ENCODE data around the gene BAIAP3.

The BAIAP3 gene

DNA sequence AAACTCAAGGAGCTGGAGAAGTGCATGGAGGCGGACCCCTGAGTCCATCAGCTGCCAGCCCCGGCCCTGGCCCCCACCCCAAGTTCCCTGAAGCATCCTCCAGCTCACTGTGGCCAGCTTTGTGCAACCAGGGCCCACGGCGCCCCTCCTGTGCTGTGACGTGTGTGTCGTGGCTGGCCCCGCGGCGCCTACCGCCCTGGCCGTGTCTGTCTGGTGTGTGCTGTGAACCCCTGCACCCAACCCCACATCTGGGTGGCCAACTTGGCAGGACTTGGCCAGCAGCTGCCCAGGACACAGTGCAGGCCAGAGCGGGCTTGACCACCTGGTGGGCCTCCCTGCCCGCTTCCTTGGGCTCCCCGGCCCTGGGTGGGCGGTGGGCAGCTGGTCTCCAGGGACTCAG, 15.0 kb downstream of the BAIAP3 start:
- DNase-seq (ENCODE audit: low spot score) = no peak

DNA sequence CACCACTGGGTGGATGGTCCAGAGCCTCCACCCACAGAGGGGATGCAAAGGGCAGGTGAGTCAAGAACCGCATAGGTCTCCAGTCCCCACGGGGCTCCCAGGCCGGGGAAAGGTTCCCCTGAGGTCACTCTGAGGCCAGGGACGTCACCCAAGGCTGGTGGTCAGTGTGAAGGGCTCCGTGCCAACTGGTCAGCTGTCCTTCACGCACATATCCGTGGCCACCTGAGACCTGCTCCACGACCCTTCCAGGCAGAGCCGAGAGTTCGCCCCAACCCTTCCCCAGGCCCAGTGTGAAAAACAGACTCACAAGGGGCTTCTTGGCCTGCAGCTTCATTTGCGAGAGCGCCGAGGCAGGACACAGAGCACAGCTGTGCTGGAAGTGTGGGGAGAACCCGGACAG, 15.5 kb downstream of the BAIAP3 start:
- DNase-seq (ENCODE audit: low spot score) = no peak

DNA sequence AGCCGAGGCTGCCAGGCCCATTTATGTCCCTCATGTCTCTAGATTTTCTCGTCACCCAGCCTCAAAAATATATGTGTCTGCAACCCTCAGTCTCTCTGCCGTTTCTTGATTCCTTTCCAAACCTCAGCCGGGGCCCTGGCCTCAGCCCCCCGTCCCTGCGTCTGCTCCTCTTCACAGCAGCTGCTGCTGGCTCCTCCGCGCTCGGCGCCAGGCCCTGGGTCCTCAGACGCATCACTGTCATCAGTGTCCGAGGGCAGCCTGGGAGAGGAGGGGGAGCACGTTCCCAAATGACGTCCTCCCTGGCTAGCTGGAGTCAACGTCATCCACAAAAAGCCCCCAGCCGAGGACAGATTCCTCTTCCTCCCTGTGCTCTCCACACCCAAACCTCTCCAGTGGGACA, 15.9 kb downstream of the BAIAP3 start:
- DNase-seq (ENCODE audit: low spot score) = no peak

DNA sequence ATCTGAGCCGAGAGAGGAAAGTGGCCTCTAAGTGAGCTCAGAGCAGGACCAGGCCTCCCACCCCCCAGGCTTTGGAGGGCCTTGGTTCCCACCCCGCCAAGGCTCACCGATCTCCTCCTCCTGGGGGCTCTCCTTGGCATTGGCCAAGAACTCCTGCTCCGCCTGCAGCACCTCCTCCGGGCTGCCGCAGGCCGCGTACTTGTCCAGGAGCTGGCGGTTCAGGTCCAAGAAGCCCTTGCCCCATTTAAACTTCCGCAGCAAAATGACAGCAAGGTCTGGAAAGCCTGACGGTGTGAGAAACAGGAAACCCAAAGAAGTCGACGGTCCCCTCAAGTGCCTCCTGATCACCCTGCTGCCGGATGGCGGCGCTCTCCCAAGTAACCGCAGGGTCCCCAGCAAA, 16.5 kb downstream of the BAIAP3 start:
- no peak for DNase-seq (ENCODE audit: low spot score)

DNA sequence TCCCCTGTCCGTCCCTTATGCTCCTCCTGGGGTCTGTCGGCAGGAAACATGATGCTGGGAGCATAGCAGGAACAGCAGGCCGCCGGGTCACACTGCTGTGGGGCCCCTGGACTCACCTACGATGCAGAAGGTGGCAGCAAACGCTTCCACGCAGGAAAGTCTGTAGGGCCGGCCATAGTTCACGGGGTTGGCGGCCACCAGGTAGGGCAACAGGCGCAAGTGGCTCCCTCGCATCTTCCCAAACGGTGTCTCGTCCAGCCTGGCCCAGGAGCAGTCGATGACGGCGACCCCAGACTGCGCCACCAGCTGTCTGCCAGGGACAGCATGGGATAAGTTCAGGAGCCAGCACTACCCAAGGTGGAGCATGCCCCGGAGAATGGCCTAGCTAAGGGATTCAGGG, 17.2 kb downstream of the BAIAP3 start:
- DNase-seq (ENCODE audit: low spot score) = no peak

DNA sequence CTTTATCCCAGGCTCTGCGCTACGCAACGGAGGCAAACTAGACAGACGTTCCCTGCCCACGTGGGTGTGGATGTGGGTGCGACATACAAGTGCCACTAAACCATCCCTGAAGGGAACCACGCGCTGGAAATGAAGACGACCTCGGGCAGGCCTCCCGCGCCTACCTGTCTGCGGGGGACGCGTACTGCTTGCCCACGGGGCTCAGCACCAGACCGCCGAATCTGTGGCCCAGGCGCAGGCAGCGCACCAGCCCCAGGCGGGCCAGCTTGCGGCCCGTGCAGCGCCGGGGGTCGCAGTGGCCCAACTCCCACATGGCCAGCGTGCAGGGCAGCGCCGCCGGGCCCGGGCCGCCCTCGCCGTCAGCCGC, 17.8 kb downstream of the BAIAP3 start:
- DNase-seq (ENCODE audit: low spot score) = no peak

DNA sequence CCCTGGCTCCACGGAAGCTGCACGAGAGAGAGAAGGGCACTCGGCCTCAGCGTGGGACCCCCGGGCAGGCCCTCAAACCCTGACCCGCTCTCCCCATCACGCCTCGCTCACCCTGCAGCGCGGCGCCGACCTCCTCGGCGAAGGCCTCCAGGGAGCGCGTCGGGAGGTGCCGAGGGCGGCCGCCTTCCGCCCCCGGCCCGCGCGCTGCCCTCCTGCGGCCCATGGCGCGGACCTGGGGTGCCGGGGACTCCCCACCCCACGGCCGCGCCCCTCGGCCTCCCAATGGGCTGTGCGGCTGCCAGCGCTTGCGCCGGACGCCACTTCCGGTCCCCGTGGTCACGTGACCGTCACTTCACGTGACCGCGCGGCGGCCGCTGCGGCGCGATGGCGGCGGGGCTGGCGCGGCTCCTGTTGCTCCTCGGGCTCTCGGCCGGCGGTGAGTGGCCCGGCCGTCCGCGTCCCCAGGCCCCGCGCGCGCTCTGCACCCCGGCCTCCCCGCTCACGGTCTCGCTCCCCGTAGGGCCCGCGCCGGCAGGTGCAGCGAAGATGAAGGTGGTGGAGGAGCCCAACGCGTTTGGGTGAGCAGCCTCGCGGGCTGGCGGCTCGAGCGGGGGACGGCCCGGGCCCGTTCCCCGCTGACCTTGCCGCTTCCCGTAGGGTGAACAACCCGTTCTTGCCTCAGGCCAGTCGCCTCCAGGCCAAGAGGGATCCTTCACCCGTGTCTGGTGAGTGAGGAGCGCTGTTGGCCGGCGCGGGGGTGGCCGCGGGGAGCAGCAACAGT, 18.3 kb downstream of the BAIAP3 start, which contains the start of the genes GNPTG and TSR3:
Gene GNPTG, plus strand, starts transcription at position 350 of the 781 bp plus-strand sequence. Its CDS starts 35 bp downstream, at position 385.
Gene TSR3, minus strand, starts transcription at position 297 of the 781 bp plus-strand sequence. Its CDS starts 74 bp downstream, at position 223.
- DNase-seq (ENCODE audit: low spot score) = peak; percentile 97

DNA sequence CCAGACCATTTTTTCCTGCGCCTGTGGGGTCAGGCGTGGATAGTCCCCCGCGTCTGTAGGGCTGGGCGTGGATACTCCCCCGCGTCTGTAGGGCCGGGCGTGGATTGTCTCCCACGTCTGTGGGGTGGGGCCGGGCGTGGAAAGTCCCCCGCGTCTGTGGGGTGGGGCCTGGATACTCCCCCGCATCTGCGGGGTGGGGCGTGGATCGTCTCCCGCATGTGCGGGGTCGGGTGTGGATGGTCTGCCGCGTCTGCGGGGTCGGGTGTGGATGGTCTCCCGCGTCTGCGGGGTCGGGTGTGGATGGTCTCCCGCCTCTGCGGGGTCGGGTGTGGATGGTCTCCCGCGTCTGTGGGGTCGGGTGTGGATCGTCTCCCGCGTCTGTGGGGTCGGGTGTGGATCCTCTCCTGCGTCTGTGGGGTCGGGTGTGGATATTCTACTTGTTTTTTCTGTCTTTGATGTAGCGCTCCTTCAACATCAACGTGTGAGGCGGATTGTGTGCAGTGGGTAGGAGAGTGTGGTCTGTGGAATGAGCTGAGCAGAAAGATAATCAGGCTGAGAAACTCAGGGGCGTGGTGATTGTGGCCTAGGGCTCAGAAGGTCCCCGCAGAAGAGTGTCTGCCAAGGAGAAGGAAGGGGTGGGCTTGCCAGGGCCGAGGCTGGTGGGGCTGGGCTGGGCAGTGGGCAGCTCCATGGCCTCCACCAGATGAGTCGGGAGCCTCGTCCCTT, 21.5 kb downstream of the BAIAP3 start:
- no peak for DNase-seq (ENCODE audit: low spot score)

DNA sequence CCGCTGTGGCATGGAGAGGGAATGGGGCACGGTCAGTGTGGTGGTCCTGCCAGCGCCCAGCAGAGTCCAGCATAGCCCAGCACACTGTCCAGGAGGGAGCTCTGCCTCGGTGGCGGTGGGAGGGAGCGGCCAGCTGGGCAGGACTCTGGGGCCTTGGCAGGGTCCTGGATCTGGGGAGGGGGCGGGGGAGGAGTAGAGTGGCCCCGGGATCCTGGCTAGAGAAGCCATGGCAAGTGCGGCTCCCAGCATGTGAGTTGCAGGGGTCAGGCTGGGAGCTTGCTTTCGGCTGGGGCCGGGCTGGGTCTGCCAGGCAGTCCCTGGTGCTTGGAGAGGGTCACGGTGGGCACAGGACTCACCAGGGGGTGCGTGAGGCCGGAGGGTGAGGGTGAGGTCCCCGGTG, 22.1 kb downstream of the BAIAP3 start:
- no peak for DNase-seq (ENCODE audit: low spot score)

DNA sequence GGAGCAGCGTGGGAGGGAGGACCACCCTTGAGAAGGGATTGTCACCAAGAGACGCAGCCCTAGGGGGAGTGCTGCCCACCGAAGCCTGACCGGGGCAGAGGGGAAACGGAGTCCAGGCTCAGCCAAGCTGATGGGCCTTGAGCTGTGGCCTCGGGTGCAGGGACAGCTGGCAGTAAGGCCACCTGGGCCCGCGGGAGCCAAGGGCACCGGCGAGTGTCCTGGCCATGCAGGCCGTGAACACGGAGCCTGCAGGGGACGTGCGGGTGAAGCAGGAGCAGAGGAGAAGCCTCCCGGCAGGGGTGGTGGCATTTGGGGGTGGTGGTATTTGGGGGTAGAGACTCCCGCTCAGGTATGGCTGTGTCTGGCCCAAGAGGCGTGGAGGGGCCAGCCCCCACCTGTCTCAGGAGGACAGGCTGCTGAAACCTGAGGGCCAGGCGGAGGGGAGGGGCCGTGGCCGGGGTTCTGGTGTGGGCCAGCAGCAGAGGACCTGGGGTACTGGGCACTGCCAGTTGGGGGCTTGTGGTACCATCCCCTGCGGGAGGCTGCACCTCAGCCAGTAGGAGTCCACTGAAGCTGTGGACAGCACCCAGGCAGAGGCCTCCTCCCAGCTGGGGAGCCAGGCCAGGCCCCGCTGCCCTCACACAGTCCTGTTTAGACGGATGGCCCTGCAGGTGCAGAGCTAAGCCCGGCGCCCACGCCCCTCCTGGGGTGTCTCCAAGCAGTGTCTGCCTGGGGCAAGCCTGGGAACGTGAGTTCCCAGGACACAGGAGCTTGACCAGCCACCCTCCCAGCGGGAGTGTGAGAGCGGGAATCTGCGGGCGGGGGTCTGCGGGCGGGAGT, 22.8 kb downstream of the BAIAP3 start:
- DNase-seq (ENCODE audit: low spot score) = no peak

DNA sequence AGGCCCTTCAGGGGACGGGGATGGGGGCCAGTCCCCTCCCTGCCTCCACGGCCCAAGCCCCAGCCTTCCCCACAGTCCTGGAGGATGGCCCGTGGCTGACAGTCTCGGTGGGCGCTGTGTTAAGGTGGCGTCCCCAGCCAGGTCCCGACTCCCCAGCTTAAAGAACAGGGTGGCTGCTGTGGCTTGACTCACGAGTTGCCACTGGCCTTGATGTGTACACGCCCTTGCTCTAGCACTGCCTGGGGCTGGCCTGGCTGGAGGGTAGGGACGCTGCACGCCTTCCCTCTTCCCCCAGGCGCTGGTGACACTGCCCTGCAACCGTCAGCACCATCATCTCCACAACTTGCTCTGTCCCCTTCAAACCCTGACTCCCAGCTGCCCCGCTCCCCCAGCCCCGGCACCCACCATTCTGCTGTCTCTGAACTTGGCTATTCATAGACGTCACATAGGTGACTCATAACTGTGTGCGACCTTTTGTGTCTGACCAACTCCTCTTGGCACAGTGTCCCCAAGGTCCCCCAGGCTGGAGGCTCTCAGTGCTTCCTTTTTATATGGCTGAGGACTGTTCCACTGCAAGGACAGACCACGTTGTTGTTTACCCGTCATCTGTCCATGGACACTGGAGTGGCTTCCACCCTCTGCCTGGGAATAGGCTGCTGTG, 24.6 kb downstream of the BAIAP3 start:
- DNase-seq (ENCODE audit: low spot score) = no peak

DNA sequence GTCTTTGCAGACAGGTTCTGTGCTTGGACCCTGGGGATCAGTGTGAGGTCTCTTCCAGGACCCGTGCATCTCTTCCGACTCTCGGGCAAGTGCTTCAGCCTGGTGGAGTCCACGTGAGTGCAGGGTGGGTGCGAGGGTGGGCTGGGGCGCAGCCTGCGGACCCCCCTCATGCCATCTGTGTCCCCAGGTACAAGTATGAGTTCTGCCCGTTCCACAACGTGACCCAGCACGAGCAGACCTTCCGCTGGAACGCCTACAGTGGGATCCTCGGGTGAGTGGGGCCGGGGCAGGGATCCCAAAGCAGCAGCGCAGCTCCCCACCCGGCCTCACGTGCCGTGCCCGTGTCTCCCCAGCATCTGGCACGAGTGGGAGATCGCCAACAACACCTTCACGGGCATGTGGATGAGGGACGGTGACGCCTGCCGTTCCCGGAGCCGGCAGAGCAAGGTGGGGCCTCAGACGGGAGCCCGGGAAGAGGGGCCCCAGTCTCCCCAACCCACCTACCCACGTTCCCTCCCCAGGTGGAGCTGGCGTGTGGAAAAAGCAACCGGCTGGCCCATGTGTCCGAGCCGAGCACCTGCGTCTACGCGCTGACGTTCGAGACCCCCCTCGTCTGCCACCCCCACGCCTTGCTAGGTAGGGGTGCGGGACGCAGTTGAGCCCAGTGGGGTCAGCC, 28.4 kb downstream of the BAIAP3 start:
- DNase-seq (ENCODE audit: low spot score) = no peak

DNA sequence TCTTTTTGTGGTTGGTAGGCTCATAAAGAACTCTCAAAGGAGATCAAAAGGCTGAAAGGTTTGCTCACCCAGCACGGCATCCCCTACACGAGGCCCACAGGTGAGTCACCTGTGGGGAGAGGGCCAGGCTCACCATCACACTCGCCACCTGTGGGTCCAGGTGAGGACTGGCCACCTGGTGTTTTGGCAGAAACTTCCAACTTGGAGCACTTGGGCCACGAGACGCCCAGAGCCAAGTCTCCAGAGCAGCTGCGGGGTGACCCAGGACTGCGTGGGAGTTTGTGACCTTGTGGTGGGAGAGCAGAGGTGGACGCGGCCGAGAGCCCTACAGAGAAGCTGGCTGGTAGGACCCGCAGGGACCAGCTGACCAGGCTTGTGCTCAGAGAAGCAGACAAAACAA, 29.4 kb downstream of the BAIAP3 start:
- DNase-seq (ENCODE audit: low spot score) = no peak

DNA sequence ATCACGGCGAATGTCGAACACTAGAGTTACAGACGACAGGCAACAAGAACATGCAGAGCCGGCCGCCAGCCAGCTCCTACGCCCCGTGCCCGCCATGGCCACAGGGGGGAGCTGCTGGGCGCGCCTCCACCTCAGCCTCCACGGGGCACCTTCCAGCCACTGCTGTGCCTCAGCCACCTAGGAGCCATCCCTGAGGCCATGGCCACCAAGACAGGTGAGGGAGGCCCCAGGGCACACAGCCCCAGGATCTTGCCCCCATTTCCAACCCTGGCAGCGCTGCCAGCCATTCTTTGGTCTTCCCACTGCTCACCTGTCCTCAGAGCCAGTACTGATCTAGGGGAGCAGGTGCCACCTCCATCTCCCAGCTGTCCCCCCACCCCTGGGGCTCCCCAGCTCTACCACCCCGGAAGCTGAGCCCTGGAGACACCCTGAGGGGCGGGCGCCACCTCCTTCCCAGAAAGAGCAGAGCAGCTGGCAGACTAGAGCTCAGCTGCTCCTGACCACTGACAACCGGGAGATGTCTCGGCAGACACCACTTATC, 30.1 kb downstream of the BAIAP3 start:
- DNase-seq (ENCODE audit: low spot score) = peak; percentile 79

DNA sequence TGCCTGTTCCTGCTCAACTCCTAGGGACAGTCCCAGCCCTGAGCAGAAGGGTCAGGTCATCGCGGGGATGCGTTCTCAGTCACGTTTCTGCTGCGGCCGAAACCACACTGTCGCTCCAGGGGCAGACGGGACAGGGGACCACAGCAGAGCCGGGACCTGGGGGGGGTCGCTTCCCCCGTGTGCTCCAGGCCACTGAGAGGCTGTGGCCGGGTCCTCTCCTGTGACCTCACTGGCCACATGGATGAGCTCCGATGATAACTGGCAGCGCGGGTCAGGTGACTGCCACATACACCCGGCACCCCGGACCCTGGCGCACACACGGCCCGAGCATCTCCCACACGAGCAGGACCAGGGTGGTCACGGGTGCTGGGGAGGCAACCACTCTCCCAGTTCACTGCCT, 31.1 kb downstream of the BAIAP3 start:
- no peak for DNase-seq (ENCODE audit: low spot score)

DNA sequence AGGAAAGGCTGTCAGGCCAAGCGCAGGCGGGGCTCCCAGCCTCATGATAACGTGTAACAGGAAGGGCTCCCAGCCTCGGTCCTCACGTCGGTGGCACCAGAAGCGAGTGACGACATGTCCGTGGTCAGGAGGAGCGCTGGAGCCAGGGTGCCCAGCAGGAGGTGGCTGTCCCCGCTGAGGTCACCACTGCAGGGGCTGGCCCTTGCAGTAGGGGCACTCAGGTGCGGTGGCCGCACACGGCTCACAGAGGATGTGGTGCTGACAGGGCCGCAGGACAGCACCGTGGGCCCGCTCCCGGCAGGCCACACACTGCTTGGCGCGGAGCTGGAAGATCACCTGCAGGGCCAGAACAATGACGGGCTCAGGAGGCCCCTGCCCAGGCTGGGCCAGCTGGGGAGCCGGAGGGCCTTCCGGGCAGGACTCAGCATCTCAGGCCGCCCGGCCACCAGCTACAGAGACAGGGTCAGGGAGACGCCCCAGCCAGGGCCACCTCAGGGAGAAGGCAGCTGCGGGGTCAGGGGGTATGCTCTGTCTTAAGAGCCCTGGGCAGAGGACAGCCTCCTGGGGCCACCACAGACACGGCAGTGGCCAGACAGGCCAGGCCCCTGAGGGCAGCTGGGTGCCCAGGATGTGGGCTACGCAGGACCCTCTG, 32.7 kb downstream of the BAIAP3 start:
- no peak for DNase-seq (ENCODE audit: low spot score)

DNA sequence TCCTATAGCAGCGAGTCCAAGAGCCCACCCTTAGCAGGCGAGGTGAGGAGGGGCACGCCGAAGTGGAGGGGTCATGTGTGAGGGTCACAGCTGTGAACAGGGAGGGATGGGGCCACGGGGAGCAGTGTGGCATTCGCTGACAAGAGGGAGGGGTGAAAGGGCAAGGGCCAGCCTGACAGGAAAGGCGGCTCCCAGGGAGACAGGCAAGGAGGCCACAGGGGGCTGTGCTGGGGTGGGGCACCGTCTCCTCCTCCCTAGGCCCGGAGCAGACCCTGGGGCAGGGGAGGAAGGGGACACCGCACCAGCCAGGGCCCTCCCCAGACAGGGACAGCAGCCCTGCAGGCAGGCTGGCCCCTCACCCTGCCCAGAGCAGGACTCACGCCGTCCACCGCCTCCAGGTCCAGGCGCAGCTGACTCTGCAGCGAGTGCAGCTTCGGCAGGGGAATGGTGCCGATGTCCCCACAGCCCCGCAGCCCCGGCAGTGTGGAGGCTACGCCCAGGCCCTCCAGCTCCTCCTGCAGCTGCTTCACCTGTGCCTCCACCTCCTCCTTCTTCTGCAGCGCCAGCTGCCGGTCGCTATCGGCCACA, 33.4 kb downstream of the BAIAP3 start:
- no peak for DNase-seq (ENCODE audit: low spot score)

DNA sequence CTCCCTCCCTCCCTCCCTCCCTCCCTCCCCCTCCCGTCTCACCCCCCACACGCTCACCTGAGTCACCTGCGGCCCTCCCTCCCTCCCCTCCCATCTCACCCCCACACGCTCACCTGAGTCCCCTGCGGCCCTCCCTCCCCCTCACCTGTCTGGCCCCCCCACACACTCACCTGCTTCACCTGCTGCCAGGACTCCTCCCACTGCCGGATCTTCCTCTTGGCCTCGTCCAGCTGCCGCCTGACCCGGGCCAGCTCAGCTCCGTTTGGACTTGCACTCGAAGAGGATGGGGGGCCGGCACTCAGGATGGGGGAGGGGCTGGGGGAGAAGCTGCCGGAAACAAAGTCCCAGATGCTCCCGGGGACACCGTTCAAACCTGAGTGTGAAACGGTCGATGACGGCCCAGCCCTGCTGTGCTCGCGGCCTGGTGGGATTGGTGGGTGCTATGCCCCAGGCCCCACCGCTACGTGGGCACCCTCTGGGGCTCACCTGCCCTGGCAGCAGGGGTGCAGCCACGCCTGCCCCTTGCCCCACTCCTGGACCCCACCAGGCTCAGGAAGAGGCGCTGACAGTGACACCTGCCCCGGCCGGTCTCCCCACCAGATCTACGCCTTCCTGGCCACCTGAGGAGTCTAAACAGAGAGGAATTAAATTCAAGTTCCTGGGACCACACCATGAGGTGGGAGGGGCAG, 34.2 kb downstream of the BAIAP3 start:
- no peak for DNase-seq (ENCODE audit: low spot score)

Data from GM03348 (cell line).